HCEC 1CT (cell line): ENCODE results near the gene ACOX1.

Experiments
- DNase-seq: peaks from one replicate; pipeline ENCODE4 v3.0.0-alpha.2; 2017

The ACOX1 gene

GRCh38 chr17:75978938-75979704 is at the start of gene ACOX1, which contains the start of gene TEN1:
Gene ACOX1 (minus strand): TSS chr17:75979166. CDS start chr17:75979073, 93 bp downstream.
Gene TEN1 (plus strand): TSS chr17:75979240. CDS start chr17:75986193, 6,953 bp downstream.
- DNase-seq, result peak; percentile 95

GRCh38 chr17:76027159-76027839 is 48.3 kb upstream of the ACOX1 start, which contains the start of gene EVPL:
Gene EVPL (minus strand): TSS chr17:76027306. CDS start chr17:76027198, 108 bp downstream.
- DNase-seq, result no peak

GRCh38 chr17:76026714-76027158 is 47.8 kb upstream of the ACOX1 start:
- no peak for DNase-seq

- DNase-seq, result no peak
Observed at GRCh38 chr17:76025294-76025693, 46.3 kb upstream of the ACOX1 start.

GRCh38 chr17:76024353-76024752 is 45.4 kb upstream of the ACOX1 start:
- no peak for DNase-seq

GRCh38 chr17:76023900-76024237 is 44.9 kb upstream of the ACOX1 start:
- DNase-seq, result no peak

- DNase-seq, result no peak
Observed at GRCh38 chr17:76022973-76023899, 44.3 kb upstream of the ACOX1 start.

GRCh38 chr17:76022285-76022684 is 43.3 kb upstream of the ACOX1 start:
- DNase-seq, result no peak

- DNase-seq, result no peak
Observed at GRCh38 chr17:76019833-76020467, 41.0 kb upstream of the ACOX1 start.

GRCh38 chr17:76018801-76019200 is 39.8 kb upstream of the ACOX1 start:
- no peak for DNase-seq

- DNase-seq, result no peak
Observed at GRCh38 chr17:76018340-76018680, 39.3 kb upstream of the ACOX1 start.

- no peak for DNase-seq
Observed at GRCh38 chr17:76017481-76018339, 38.7 kb upstream of the ACOX1 start.

GRCh38 chr17:76014925-76015261 is 35.9 kb upstream of the ACOX1 start:
- DNase-seq, result no peak

GRCh38 chr17:76014100-76014924 is 35.3 kb upstream of the ACOX1 start:
- DNase-seq, result peak; percentile 29

- no peak for DNase-seq
Observed at GRCh38 chr17:76013377-76013932, 34.5 kb upstream of the ACOX1 start.

- DNase-seq, result no peak
Observed at GRCh38 chr17:76011951-76012350, 33.0 kb upstream of the ACOX1 start.

- no peak for DNase-seq
Observed at GRCh38 chr17:76009969-76010661, 31.1 kb upstream of the ACOX1 start.

- no peak for DNase-seq
Observed at GRCh38 chr17:76009447-76009846, 30.5 kb upstream of the ACOX1 start.

- no peak for DNase-seq
Observed at GRCh38 chr17:76008630-76009425, 29.9 kb upstream of the ACOX1 start.
